HG02678 (cell line): Measurements from ENCODE around the gene TFF3.

Experiments
- ATAC-seq: cut with Tn5 transposase; IDR thresholded peaks from one replicate; pipeline ENCODE4 v1.9.1; 2021; ENCODE audit warnings: mild to moderate bottlenecking, moderate library complexity; ENCODE audit not compliant: unreplicated experiment

Gene TFF3

GRCh38 chr21:42315296-42315891 is at the start of gene TFF3:
Gene TFF3, minus strand, starts transcription at chr21:42315409. Its CDS starts 35 bp downstream, at chr21:42315374.
- ATAC-seq = no peak

GRCh38 chr21:42364304-42364865 is 49.2 kb upstream of the TFF3 start:
- no peak for ATAC-seq

- no peak for ATAC-seq
Observed at GRCh38 chr21:42363312-42363711, 48.1 kb upstream of the TFF3 start.

- no peak for ATAC-seq
Observed at GRCh38 chr21:42362700-42363099, 47.5 kb upstream of the TFF3 start.

GRCh38 chr21:42362198-42362597 is 47.0 kb upstream of the TFF3 start:
- no peak for ATAC-seq

GRCh38 chr21:42361286-42361685 is 46.1 kb upstream of the TFF3 start:
- ATAC-seq = no peak

GRCh38 chr21:42360317-42360716 is 45.1 kb upstream of the TFF3 start:
- no peak for ATAC-seq

GRCh38 chr21:42358937-42359336 is 43.7 kb upstream of the TFF3 start:
- ATAC-seq = no peak

- no peak for ATAC-seq
Observed at GRCh38 chr21:42358261-42358660, 43.1 kb upstream of the TFF3 start.

GRCh38 chr21:42357307-42357706 is 42.1 kb upstream of the TFF3 start:
- no peak for ATAC-seq

GRCh38 chr21:42356650-42357049 is 41.4 kb upstream of the TFF3 start:
- ATAC-seq = no peak

- no peak for ATAC-seq
Observed at GRCh38 chr21:42356046-42356445, 40.8 kb upstream of the TFF3 start.

GRCh38 chr21:42353623-42354022 is 38.4 kb upstream of the TFF3 start:
- ATAC-seq = no peak

- no peak for ATAC-seq
Observed at GRCh38 chr21:42352441-42353095, 37.4 kb upstream of the TFF3 start.

GRCh38 chr21:42351626-42352440 is 36.6 kb upstream of the TFF3 start:
- no peak for ATAC-seq

GRCh38 chr21:42350927-42351426 is 35.8 kb upstream of the TFF3 start, which contains the start of gene TFF2:
Gene TFF2, minus strand, starts transcription at chr21:42350994. Its CDS starts 37 bp downstream, at chr21:42350957.
- no peak for ATAC-seq

- ATAC-seq = no peak
Observed at GRCh38 chr21:42350318-42350910, 35.2 kb upstream of the TFF3 start.

- ATAC-seq = no peak
Observed at GRCh38 chr21:42349420-42350317, 34.5 kb upstream of the TFF3 start.

GRCh38 chr21:42348762-42349161 is 33.6 kb upstream of the TFF3 start:
- ATAC-seq = no peak
